ENCODE data around the gene AFDN.
"Not testable (repeated sequence)": the region's sequence is repeated elsewhere in the genome, so short reads cannot be mapped to it uniquely, and the experiment has no call there.

The AFDN gene

DNA sequence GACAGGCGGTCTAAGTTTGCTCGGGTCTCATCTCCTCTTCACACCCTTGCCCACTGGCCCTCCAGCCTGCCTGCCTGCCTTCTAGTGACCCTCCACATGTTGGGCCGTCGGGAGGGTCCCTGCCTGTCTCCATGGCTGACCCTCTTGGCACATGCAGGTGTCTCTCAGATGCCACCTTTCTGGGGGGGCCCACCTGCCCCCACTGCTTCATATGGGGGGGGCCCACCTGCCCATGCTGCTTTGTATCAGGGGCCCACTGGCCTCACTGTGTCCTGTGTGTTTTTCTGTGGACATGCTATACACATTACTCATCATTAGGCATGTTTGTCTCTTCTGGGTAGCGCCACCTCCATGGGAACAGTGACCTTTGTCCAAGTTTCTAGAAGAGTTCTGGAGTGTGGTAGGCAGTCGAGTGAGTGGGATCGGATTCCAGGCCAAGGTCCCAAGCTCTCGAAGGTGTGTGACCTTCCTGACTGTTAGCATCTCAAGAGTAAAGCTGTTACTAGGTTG is 130.3 kb downstream of the AFDN start:
- DNase-seq, result no peak

DNA sequence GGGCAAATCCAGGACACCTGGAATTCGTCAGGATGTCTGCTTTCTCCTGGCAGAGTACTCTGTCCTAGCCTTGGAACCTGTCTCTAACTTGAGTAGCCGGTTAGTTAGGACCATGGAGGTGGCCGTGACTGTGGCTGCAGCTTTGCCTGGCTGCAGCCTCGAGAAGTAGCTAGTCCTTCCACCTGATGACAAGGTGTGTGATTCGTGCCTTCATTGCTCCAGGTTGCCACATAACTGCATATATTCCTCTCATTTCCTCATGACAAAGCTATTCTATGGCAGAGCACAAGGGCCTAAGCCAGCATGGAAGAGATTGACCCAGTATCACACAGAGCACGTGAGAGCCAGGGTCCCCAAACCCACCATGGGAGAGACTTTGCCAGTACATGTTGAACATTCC is 130.9 kb downstream of the AFDN start:
- no peak for DNase-seq

DNA sequence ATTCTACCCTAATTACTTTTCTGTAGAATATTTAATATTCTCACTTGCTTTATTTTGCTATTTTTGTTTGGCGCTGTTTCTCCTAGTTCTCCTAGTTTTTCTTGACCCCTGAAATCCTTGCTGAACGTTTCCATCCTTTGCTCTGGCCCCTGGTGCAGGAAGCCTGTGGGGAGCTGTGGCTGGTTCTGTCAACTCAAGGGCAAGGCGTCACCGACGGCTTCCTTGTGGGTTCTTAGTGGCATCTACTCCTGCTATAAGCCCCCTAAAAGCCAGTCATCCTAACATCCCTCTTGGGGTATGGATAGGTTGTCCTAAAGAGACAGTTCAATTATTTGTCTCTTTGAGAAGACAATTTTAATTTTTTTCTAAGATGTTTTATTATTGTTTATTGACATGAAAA is 133.9 kb downstream of the AFDN start:
- no peak for DNase-seq

DNA sequence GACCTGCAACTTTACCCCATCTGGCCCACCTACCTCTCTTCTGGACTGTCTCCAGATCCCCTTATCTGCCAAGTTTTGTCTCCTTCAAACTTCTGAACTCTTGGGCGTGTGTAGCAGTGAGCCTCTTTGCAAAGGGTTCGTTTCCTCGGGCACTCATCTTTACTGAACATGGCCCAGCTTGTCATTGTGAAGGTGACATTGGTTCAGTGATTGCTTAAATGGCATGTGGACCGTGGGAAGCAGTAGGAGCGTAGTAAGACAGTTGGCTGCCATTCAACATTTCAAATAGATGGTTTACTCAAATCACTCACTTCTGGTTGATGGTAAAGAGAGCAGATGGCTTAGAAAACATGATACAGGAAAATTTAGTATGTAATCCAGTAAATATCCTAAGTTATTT is 136.0 kb downstream of the AFDN start:
- DNase-seq, result no peak

DNA sequence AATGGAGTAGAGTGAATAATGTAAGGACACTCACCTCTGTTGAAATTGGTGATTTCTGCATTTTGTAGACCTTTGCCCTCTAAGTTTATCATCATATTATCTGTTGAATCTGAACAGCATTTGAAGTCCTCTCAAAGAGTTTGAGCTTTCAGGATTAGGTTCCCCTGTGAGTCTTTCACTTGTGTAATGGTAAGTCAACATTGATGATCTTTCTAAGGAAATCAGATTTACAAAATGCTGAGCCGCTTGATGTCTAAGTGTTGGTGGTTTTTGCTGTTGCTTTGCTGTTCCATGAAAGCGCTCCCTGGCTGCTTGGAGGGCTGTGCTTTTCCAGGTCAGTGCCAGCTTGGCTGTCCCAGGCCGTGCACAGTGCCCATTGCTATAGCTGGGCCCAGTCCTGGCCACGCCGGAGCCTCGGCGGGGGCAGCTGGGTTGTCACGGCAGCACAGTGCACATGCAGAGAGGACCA is 136.9 kb downstream of the AFDN start:
- no peak for DNase-seq

DNA sequence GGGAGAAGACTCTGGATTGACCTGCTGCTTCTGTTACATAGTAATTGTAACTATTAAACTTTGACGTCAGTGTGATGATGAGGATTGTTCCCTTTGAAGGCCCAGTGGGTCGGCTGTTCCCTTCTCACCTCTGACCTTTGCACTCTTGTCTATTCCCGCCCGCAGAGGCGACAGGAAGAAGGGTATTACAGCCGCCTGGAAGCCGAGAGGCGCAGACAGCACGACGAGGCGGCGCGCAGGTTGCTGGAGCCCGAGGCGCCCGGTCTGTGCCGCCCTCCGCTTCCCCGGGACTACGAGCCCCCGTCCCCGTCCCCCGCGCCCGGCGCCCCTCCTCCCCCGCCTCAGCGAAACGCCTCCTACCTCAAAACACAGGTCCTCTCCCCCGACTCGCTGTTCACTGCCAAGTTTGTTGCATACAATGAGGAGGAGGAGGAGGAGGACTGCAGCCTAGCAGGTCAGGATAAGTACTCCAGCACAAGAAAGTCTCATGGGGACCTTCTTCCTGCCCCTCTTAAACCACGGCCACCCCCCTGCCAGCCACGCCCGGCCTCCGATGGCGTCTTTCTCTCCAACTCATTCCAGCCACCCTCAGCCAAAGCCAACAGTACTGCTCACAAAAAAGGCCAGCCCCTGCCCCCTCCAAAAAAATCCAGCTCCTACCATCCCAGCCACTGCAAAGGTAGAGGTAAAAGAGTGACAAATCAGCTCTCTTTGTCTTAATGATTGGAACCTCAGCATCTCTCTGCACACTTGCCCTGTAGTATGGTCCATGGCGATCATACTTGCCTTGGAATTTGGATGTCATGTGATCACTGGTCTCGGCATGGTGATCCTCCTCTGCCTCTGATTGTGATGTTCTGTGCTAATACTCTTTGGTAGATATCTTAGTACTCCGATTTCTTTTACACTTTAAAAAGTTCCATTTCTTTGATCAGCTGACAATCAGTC is 139.2 kb downstream of the AFDN start:
- DNase-seq, result no peak

DNA sequence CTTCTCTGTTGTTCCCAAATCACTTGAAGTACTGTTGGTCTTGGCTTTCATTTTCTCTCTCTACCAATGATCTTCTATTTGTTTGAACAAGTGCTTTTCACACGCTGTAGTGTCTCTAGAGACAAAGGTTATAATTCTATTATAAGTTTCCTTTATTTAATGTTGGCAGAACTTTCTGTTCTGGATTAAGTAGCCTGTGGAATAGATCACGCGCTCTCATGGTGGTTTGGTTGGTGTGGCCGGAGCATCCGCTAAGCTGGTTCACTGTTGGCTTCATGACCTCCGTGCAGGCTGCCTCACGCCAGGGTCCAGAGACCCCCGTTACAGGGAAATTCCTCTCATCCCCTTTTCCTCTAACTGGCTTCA is 139.8 kb downstream of the AFDN start:
- no peak for DNase-seq

DNA sequence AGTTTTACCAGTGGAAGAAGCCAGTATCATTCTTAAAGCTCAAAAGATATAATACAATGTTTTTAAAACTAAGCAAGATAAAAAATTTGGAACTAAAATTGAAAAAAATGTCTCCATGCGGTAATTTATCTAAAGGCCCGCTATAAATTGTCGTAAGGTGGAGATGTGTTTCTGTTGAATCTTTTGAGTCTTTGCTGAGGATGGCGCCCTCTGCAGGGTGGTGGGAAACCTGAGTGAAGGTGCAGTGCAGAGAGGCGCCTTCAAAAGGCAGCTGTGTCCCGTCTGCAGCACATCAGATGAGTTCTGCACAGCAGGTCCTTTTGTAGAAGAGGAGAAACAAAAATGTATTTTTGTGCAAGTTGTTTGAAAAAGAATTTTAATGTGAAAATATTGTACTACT is 141.4 kb downstream of the AFDN start:
- no peak for DNase-seq

DNA sequence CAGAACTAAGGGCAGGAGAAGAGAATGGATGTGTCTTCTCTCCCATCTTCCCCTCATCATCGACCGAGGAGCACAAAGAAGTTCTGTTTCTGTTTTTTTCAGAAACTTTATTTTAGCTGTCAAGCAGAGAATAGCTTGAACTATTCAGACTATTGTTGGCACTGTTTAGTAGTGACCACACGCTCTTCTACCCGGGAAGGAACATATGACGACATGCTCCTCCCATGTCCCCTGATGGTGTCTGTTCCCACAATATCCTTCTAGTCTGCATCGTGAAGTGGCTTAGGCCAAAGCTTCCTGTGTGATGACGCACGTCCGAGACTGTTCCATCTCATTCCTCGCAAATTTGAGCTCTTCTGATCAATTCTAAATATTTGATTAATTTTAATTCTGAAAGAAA is 143.5 kb downstream of the AFDN start:
- DNase-seq, result no peak

DNA sequence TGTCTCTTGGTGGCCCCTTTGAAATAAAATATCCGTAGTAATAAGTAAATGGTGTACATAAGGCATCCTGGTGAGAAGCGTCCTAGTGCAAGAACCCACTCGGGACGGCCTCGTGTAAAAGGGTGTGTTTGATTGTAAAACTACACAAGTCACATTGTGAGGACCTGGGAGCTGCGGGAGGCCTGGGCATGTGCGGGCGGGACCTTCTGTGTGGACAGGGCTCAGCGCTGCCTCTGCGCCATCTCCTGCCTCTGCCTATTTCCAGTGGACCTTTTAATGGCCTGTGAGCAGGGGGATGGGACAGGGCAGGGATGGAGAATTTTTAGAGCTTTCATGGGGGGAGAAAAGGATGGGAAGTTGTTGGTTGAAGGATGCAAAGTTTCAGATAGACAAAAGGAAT is 145.5 kb downstream of the AFDN start:
- DNase-seq, result no peak

DNA sequence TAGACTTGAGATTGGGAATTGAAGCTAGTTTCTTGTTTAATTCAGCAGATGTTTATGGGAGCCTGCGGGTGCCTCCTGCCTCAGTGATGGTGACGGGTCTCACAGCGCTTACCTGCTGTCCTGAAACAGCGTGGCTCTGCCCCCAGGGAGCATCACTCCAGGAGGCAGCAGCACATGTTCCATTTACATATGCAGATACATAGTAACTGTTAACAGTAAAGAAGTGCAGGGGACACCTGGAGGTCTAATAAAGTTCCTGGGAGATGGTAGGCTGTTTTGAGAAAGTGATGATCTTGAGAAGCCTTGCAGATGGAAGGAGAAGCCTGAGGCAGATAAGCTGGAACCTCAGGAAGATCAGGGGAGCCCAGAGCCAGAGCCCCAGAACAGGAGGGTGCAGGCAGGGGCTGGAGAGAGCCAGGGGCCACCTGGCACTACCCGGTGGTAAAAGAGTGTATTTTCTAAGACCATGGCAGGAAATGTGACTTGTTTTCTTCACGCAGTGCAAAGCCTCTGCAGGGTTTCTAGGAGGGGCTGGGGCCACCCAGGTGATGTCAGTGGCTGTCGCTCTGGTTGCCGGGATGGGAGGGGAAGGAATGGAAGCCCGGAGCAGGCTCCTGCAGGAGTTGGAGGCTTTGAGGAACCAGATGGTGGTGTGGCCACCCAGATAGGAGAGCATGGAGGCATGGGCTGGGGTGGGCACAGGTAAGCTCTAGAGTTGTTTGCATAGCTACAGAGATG is 146.6 kb downstream of the AFDN start:
- DNase-seq, result no peak

DNA sequence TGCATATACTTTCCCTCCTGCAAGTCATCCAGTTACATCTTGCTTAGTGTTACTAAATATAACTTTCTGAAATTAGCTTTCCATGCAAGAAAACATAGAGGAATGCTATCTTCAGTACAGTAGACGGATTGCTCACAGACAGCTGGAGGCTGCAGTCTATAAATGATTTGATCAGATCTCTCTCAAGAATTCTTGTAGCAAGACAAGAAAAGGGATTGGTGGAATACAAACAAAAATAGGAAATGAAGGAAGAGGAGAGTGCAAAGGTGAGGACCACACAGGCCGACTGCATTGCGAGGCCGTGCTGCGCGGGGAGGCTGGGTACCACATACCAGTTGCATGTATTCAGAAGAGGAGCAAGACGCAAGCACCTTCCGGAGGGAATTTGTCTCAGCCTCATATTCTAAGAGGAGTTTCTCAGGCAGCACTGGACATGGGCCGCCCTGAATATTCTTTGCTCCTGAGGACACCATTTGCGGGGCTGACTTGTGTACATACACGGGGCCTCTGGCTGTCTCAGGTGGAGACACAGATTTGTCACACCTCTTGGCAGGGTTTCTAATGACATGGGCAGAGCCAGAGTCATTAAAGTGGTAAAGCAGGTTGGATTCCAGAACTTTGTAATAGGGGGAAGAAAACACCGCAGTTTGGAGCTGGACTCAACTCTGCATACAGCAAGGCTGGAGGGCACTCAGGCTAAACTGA is 148.1 kb downstream of the AFDN start:
- no peak for DNase-seq

DNA sequence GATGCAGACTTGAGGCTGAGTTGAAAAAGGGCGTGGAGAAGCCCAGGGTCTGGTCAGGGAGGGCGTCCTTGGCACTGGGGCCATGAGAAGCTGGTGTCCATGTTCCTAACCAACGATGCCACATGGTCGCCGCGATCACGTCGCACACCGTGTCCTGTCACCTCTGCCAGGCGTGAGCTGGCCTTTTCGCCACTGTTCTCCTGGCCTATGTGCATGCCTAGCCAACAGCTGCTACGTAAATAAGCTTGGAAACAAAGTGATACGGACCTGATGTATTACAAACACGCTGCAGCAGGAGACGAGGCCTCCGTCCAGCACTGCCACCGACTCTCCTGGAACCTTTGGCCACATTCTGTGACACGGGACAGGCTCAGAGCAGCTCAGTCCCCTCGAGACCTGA is 148.7 kb downstream of the AFDN start:
- no peak for DNase-seq

DNA sequence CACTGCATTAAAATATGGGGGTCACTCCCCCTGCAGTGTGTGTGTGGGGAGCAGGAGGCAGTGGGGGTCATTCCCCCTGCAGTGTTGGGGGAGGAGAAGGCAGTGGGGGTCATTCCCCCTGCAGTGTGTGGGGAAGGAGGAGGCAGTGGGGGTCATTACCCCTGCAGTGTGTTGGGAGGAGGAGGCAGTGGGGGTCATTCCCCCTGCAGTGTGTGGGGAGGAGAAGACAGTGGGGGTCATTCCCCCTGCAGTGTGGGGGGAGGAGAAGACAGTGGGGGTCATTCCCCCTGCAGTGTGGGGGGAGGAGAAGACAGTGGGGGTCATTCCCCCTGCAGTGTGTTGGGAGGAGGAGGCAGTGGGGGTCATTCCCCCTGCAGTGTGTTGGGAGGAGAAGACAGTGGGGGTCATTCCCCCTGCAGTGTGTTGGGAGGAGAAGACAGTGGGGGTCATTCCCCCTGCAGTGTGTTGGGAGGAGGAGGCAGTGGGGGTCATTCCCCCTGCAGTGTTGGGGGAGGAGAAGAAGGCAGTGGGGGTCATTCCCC is 149.5 kb downstream of the AFDN start:
- not testable (repeated sequence) for DNase-seq

DNA sequence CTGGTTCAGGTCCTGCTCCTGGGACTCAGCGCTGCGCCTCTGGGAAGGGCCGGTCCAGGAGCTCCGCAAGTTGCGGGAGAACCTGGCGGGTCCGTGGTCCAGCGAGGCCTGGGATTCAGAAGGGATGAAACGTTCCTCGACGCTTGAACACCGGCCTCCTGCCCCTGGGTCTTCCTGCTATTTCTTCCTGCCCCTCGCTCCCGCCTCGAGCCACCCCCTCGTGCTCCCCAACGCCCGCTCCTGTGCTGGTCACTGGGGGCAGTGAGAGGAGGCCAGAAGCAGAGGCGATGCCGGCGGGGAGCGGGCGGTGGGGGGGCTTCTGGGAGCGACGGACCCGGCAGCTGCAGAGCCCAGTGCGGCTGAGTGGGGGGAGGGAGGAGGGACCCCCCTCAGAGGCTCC is 150.0 kb downstream of the AFDN start:
- DNase-seq, result no peak

DNA sequence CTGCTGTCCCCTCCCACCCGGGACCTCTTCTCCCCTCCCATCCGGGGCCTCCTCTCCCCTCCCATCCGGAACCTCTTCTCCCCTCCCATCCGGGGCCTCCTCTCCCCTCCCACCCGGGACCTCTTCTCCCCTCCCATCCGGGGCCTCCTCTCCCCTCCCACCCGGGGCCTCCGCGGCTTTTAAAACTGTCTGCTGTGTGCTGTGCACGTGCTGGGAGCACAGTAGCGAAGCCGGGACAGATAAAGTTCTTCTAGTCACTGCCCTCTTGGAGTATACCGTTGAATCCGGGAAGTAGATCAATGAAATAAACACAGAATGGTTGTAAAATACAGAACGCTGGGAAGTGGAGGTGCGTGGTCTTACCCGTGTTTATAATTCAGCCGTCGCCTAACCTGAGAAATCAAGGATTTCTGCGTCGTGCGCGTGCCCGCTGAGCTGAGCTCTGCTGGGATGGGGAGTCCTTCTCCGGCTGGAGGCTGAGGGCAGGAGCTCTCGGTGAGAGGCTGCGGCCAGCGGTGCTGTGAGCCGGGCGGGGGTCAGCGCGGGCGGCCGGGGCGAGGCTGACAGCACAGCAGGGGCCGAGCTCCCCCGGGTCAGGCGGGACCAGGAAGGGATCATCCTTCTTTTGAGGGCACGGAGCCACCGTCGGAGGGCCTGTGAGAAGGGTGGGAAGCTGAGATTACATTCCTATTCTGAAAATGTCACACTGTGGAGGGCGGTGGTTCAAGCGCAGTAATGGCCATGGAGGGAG is 151.2 kb downstream of the AFDN start:
- DNase-seq, result no peak

DNA sequence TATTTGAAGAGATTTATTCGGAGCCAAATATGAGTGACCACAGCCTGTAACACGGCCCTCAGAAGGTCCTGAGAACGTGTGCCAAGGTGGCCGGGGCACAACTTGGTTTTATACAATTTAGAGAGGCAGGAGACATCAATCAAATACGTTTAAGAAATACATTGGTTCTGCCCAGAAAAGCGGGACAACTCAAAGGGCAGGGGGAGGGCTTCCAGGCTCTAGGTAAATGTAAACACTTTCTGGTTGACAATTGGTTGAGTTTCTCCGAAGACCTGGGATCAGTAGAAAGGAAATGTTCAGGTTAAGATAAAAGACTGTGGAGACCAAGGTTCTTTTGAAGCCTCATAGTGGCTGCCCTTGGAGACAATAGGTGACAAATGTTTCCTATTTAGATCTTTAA is 151.9 kb downstream of the AFDN start:
- no peak for DNase-seq

DNA sequence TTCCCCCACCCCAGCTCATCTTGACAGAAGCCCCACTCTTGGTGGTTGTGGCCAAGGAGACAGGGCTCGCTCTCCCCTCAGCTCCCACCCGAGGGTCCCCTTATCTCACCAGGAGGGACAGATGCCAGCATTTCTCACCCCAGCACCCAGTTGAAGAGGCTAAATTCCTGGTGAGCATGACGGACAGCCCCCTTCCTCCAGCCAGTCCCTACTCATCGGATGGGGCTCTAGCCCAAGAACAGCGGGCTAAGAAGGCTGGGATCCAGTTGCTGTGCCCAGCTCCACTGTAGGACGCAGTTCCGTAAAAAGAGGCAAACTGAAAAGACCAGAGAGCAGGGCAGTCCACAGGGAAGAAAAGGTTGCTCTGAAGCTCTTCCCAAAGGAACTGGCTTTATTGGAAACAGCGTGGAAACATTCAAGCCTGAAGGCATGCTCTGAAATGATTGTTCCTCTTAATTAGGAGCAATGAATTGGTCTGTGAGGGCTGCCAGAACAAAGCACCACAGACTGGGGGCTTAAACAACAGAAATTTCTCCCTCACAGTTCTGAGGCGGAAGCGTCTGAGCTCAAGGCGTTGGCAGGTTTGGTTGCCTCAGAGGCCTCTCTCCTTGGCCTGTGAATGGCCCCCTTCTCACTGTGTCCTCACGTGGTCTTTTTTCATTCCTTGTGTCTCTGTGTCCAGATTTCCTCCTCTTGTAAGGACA is 152.9 kb downstream of the AFDN start:
- DNase-seq, result no peak

DNA sequence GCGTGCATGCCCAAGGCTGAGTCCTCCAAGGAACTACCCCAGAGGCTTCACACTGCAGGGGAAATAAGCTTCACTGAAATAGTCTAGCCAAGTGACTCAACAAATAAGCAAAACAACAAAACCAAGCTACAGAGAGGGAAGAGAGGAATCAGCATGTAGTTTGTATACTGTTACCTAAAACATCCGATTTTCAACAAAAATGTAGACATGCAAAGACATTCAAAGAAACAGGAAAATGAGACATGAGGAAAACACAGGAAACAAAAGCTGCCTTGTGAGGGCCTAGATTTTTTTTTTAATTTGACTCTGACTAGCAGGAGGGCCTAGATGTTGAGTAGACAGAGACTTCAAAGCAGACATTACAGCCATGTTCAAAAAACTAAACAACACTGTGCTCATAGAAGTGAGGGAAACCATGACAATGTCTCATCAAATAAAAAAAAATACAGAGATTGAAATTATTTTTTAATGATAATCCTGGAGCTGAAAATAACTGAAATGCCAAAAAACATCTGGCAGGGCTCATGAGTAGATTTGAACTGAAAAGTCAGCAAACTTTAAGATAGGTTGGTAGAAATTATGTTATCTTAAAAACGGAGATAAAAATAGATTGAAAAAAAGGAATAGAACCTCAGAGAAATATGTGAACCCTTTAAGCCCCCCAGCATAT is 154.3 kb downstream of the AFDN start:
- DNase-seq, result no peak

DNA sequence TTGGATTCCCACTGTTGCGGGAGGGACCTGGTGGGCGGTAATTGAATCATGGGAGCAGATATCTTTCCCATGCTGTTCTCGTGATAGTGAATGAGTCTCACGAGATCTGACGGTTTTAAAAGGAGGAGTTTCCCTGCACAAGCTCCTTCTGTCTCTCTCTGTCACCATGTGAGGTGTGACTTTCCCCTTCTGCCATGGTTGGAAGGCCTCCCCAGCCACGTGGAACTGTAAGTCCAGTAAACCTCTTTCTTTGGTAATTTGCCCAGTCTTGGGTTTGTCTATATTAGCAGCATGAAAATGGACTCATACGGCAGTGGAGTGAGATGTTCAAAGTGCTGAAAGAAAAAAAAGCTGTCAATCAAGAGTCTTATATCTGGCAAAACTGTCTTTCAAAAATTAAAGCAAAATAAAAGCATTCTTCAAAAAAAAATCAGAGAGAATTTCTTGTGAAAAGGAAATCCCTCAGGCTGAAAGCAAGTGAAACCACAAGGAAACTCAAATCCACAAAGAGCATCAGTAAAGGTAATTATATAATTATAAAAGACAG is 155.3 kb downstream of the AFDN start:
- DNase-seq, result no peak
